SIG-M5 treated with dmso at 0.1 percent for 504 hours (cell line): Measurements from ENCODE around the gene BLOC1S3.
A peak's percentile ranks its signal among the peaks of the same experiment; 100 is the strongest.

Source experiments
- DNase-seq: peaks from one replicate; lab custom pipeline; 2025; ENCODE audit not compliant: unreplicated experiment; lab: John Stamatoyannopoulos, UW

Gene BLOC1S3

GRCh38 chr19:45146251-45146650 lies 32.3 kb upstream of the BLOC1S3 start:
- no peak for DNase-seq

- DNase-seq: no peak
Measured at GRCh38 chr19:45146741-45147205, 31.8 kb upstream of the BLOC1S3 start.

GRCh38 chr19:45147835-45148676 lies 30.5 kb upstream of the BLOC1S3 start:
- no peak for DNase-seq

GRCh38 chr19:45149129-45149528 lies 29.5 kb upstream of the BLOC1S3 start:
- no peak for DNase-seq

GRCh38 chr19:45150180-45150579 lies 28.4 kb upstream of the BLOC1S3 start:
- no peak for DNase-seq

- DNase-seq: peak; percentile 37
Measured at GRCh38 chr19:45150751-45151281, 27.8 kb upstream of the BLOC1S3 start.

- DNase-seq: no peak
Measured at GRCh38 chr19:45151320-45151719, 27.3 kb upstream of the BLOC1S3 start.

- no peak for DNase-seq
Measured at GRCh38 chr19:45151821-45152503, 26.6 kb upstream of the BLOC1S3 start.

- DNase-seq: no peak
Measured at GRCh38 chr19:45152504-45153338, 25.9 kb upstream of the BLOC1S3 start.

GRCh38 chr19:45153339-45154063 lies 25.1 kb upstream of the BLOC1S3 start:
- DNase-seq: no peak

GRCh38 chr19:45154064-45154827 lies 24.3 kb upstream of the BLOC1S3 start:
- DNase-seq: peak; percentile 14

GRCh38 chr19:45156011-45156630 lies 22.5 kb upstream of the BLOC1S3 start:
- no peak for DNase-seq

GRCh38 chr19:45156751-45157150 lies 21.8 kb upstream of the BLOC1S3 start:
- no peak for DNase-seq

GRCh38 chr19:45158503-45159209 lies 19.9 kb upstream of the BLOC1S3 start:
- no peak for DNase-seq

GRCh38 chr19:45159210-45159970 lies 19.2 kb upstream of the BLOC1S3 start:
- no peak for DNase-seq

- no peak for DNase-seq
Measured at GRCh38 chr19:45159971-45160324, 18.6 kb upstream of the BLOC1S3 start.

GRCh38 chr19:45160870-45161737 lies 17.5 kb upstream of the BLOC1S3 start, which contains the start of gene NKPD1:
NKPD1 (minus strand) TSS chr19:45160982; CDS start chr19:45160150, 832 bp downstream.
- peak; percentile 14 for DNase-seq
